ENCODE results near the gene RAB8B.
"Not testable (repeated sequence)": the region's sequence is repeated elsewhere in the genome, so short reads cannot be mapped to it uniquely, and the experiment has no call there.

The RAB8B gene

GRCh38 chr15:63237086-63237485, 47.7 kb downstream of the RAB8B start:
- DNase-seq (ENCODE audit: low read depth) = not testable (repeated sequence)

- DNase-seq (ENCODE audit: low read depth) = no peak
These were observed 48.8 kb downstream of the RAB8B start for GRCh38 chr15:63238171-63238570.

- no peak for DNase-seq (ENCODE audit: low read depth)
These were observed 49.4 kb downstream of the RAB8B start for GRCh38 chr15:63238796-63239195.

- no peak for DNase-seq (ENCODE audit: low read depth)
These were observed 50.7 kb downstream of the RAB8B start for GRCh38 chr15:63240109-63240508.

- no peak for DNase-seq (ENCODE audit: low read depth)
These were observed 51.9 kb downstream of the RAB8B start for GRCh38 chr15:63241316-63241715.

- no peak for DNase-seq (ENCODE audit: low read depth)
These were observed 53.7 kb downstream of the RAB8B start for GRCh38 chr15:63243101-63243500.

- no peak for DNase-seq (ENCODE audit: low read depth)
These were observed 54.4 kb downstream of the RAB8B start for GRCh38 chr15:63243776-63244175.

GRCh38 chr15:63244399-63244798, 55.0 kb downstream of the RAB8B start:
- no peak for DNase-seq (ENCODE audit: low read depth)

- no peak for DNase-seq (ENCODE audit: low read depth)
These were observed 55.7 kb downstream of the RAB8B start for GRCh38 chr15:63244976-63245645.

GRCh38 chr15:63246691-63247469, 57.5 kb downstream of the RAB8B start:
- no peak for DNase-seq (ENCODE audit: low read depth)

GRCh38 chr15:63250312-63250965, 61.0 kb downstream of the RAB8B start:
- no peak for DNase-seq (ENCODE audit: low read depth)

GRCh38 chr15:63251701-63252100, 62.3 kb downstream of the RAB8B start:
- DNase-seq (ENCODE audit: low read depth) = no peak

GRCh38 chr15:63252292-63252691, 62.9 kb downstream of the RAB8B start:
- no peak for DNase-seq (ENCODE audit: low read depth)

GRCh38 chr15:63254991-63255390, 65.6 kb downstream of the RAB8B start:
- no peak for DNase-seq (ENCODE audit: low read depth)

GRCh38 chr15:63255489-63255990, 66.1 kb downstream of the RAB8B start:
- DNase-seq (ENCODE audit: low read depth) = no peak

- no peak for DNase-seq (ENCODE audit: low read depth)
These were observed 67.2 kb downstream of the RAB8B start for GRCh38 chr15:63256433-63257274.

GRCh38 chr15:63258658-63259057, 69.3 kb downstream of the RAB8B start:
- no peak for DNase-seq (ENCODE audit: low read depth)

GRCh38 chr15:63260791-63261190, 71.4 kb downstream of the RAB8B start:
- DNase-seq (ENCODE audit: low read depth) = no peak

- no peak for DNase-seq (ENCODE audit: low read depth)
These were observed 71.9 kb downstream of the RAB8B start for GRCh38 chr15:63261311-63261710.

GRCh38 chr15:63263519-63263918, 74.1 kb downstream of the RAB8B start:
- DNase-seq (ENCODE audit: low read depth) = no peak

GRCh38 chr15:63264688-63265293, 75.4 kb downstream of the RAB8B start:
- DNase-seq (ENCODE audit: low read depth) = no peak

GRCh38 chr15:63274427-63274826, 85.0 kb downstream of the RAB8B start:
- DNase-seq (ENCODE audit: low read depth) = no peak

Data from activated T-helper 1 cell treated with Interleukin-2 at 50 U/mL for 16 hours (primary cell).